GM12892 (cell line): Measurements from ENCODE around the gene UBXN6.

Experiments used
- POLR2A ChIP-seq: IDR thresholded peaks from 2 replicates; pipeline ENCODE4 v1.6.1; 2011; ENCODE audit warnings: low read depth, low read length, control low read depth
- POLR2AphosphoS5 ChIP-seq: IDR thresholded peaks from 2 replicates; pipeline ENCODE4 v1.6.1; 2011; ENCODE audit warnings: low read depth, low read length, control low read depth

- no peak for TF ChIP-seq POLR2A
- TF ChIP-seq POLR2AphosphoS5 = no peak
Observed at GRCh38 chr19:4442819-4443146, 14.8 kb downstream of the UBXN6 start.
